HG03439 (cell line): ENCODE results near the gene SPCS3.
"Not testable (repeated sequence)": the region's sequence is repeated elsewhere in the genome, so short reads cannot be mapped to it uniquely, and the experiment has no call there.

ENCODE experiments used
- ATAC-seq: cut with Tn5 transposase; IDR thresholded peaks from one replicate; pipeline ENCODE4 v1.9.1; 2021; ENCODE audit warnings: mild to moderate bottlenecking, moderate library complexity; ENCODE audit not compliant: unreplicated experiment

The SPCS3 gene

GRCh38 chr4:176302283-176303275 is 17.2 kb upstream of the SPCS3 start:
- ATAC-seq, result no peak

DNA sequence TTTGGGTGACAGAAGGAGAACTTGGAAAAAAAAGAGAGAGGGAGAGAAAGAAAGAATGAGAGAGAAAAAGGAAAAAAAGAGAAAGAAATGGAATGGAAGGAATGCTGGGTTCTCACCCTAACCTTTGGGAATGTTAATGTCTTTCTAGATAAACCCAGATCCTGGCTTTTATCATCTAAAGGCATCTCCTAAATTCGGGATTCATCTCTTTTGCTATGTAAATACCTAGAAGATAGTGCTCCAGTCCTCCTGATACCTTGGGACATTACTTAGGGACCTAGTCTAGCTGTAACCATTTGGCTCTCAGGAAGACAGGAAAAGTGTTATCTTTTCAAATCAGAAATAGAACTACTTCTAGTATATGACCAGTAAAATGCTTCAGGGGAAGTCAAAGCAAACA is 15.8 kb upstream of the SPCS3 start:
- no peak for ATAC-seq

- ATAC-seq, result no peak
These were observed 12.7 kb upstream of the SPCS3 start for GRCh38 chr4:176306837-176307665.

DNA sequence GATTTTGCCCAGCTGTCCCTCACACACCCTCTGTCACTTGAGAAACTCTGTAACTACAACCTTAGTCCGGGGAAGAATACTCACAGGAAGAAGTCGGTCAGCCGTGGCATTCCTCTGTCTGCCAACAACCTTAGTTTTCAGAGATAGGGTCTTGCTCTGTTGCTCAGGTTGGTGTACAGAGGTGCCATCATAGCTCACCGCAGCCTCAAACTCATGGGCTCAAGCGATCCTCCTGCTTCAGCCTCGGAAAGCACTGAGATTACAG is 12.2 kb upstream of the SPCS3 start:
- ATAC-seq, result no peak

DNA sequence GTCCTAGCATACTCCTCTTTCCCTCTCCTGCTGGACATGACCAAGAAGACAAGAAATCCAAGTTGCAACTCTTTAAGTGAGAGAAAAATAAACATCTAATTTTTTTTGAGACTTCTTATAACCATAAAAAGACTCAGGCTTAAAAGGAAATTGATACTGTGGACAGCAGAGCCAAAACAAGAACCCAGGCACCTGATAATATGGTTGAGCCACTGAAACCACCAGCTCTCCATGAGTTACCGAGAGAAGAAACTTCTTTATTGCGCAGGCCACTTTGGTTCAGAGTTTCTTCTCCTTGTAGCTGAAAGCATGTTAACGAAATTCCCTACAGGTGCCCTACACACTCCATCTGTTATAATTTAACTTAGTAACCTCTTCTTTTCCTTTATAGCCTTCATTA is 11.3 kb upstream of the SPCS3 start:
- ATAC-seq, result peak; percentile 57

- ATAC-seq, result peak; percentile 99
These were observed 10.7 kb upstream of the SPCS3 start for GRCh38 chr4:176309046-176309445.

GRCh38 chr4:176309772-176310171 is 10.0 kb upstream of the SPCS3 start:
- no peak for ATAC-seq

- no peak for ATAC-seq
These were observed 6.0 kb upstream of the SPCS3 start for GRCh38 chr4:176313596-176314336.

DNA sequence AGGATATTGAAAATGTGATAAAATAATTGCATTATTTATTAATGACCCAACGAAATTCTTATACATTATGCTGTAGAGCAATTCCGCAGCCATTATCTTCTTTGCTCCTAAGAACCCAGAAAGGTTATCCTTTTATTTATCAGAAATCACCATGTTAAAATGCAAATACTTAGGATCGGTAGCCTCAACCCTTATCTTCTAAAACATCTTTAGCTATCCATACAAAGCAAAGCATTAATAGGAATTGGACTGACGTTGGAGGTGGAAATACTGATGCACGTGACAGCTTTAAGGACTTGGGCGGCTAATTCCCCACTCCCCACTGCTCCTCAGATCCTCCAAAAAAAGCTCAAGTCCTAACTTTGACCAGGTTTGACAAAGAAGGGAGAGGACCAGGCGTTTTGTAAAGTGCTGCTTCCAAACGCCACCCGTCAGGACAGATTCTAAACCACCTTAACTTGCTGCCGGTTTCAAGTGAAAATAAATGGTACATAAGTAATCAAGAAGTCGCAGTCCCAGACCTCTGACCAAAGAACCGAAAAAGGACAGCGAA is 539 bp upstream of the SPCS3 start:
- ATAC-seq, result no peak

- ATAC-seq, result peak; percentile 82
These were observed 692 bp downstream of the SPCS3 start for GRCh38 chr4:176320340-176320975.

DNA sequence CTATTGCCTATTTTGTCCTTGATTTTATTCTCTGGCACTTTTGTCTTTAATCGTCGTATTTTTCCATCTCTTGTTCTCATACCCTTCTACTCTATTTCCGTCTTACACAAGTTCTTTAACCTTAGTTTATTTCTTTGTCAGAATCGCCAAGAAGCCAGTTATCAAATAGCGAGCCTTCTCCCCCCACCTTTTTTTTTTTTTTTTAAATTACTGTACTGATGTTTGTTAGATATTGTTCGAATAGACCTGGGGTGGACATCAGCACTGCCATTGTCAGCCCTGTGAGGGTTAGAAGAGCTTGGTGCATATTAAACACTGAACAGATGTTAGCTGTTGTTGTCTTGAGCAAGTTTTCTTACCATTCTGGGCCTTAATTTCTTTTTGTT is 1.2 kb downstream of the SPCS3 start:
- ATAC-seq, result no peak

DNA sequence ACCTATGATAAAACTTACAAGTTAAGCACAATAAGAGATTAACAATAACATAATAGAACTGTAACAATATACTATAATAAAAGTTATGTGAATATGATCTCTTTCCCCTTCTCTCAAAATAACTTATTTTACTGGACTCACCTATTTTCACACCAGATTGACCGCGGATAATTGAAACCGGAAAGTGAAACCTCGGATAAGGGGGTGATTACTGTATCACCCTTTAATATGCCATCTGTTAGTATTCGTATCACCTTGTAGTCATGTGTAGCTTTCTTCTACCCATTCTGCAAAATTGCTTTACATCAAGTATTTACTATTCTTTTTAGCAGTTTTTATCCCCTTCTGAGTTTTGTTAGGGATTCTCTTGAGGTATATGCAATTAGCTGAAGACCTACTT is 1.8 kb downstream of the SPCS3 start:
- ATAC-seq, result no peak

- ATAC-seq, result no peak
These were observed 3.9 kb downstream of the SPCS3 start for GRCh38 chr4:176323511-176324160.

DNA sequence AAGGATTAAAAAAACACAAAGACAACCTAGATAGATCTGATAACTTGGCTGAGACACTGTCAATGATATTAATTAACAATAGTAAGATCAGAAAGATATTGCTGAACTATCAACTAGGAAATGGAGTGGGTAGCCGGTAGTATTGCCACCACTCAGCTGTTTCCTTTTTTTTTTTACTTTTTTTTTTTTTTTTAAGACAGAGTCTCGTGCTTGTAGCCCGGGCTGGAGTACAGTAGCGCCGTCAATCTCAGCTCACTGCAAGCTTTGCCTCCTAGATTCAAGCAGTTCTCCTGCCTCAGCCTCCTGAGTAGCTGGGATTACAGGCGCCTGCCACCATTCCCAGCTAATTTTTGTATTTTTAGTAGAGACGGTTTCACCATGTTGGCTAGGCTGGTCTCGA is 5.1 kb downstream of the SPCS3 start:
- ATAC-seq, result not testable (repeated sequence)

DNA sequence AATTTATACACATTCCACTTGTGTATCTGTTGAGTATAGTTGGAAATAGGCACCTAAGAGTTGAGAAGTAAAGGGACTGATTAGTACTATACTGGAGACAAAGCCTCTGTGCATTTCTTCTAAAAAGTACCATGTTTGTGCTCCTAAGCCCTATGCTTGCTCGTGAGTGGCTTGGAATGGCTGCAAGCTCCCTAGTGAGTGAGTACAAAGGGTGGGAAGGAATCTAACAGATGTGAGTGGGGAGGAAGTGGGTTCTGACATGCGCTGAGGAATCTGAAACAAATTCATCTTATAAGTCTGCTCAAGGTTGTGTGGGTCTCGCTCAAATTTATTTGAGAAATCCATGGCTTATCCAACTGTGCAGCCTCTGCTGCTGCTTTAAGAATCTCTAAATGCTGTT is 13.3 kb downstream of the SPCS3 start:
- ATAC-seq, result no peak

- ATAC-seq, result no peak
These were observed 14.3 kb downstream of the SPCS3 start for GRCh38 chr4:176334066-176334465.

- no peak for ATAC-seq
These were observed 15.7 kb downstream of the SPCS3 start for GRCh38 chr4:176335421-176335820.

- ATAC-seq, result no peak
These were observed 20.4 kb downstream of the SPCS3 start for GRCh38 chr4:176339936-176340761.
